GM19328 (cell line): ENCODE results near the gene GPN3.
"Not testable (repeated sequence)": the region's sequence is repeated elsewhere in the genome, so short reads cannot be mapped to it uniquely, and the experiment has no call there.

Experiments
- ATAC-seq: cut with Tn5 transposase; IDR thresholded peaks from one replicate; pipeline ENCODE4 v1.9.1; 2021; ENCODE audit warnings: mild to moderate bottlenecking, moderate library complexity; ENCODE audit not compliant: unreplicated experiment

GPN3 gene

GRCh38 chr12:110468214-110469048 is at the start of gene GPN3, which contains the start of gene FAM216A:
TSS of gene GPN3 (minus strand) at chr12:110468257. CDS start at chr12:110468203, 54 bp downstream.
TSS of gene FAM216A (plus strand) at chr12:110468845. CDS start at chr12:110468876, 31 bp downstream.
- ATAC-seq, result peak; percentile 70

- no peak for ATAC-seq
Measured at GRCh38 chr12:110516995-110517394, 48.9 kb upstream of the GPN3 start.

GRCh38 chr12:110514363-110514762 is 46.3 kb upstream of the GPN3 start:
- no peak for ATAC-seq

GRCh38 chr12:110513842-110514241 is 45.8 kb upstream of the GPN3 start:
- no peak for ATAC-seq

- ATAC-seq, result no peak
Measured at GRCh38 chr12:110508071-110508586, 40.1 kb upstream of the GPN3 start.

- ATAC-seq, result no peak
Measured at GRCh38 chr12:110505332-110505731, 37.3 kb upstream of the GPN3 start.

- ATAC-seq, result no peak
Measured at GRCh38 chr12:110503432-110503831, 35.4 kb upstream of the GPN3 start.

GRCh38 chr12:110501752-110502738 is 34.0 kb upstream of the GPN3 start, which contains the start of the genes RAD9B and VPS29:
TSS of gene RAD9B (plus strand) at chr12:110502331. CDS start at chr12:110502338, 7 bp downstream.
TSS of gene VPS29 (minus strand) at chr12:110502111. CDS start at chr12:110502051, 60 bp downstream.
- peak; percentile 95 for ATAC-seq

GRCh38 chr12:110501399-110501751 is 33.3 kb upstream of the GPN3 start:
- ATAC-seq, result no peak

GRCh38 chr12:110498984-110499706 is 31.1 kb upstream of the GPN3 start:
- ATAC-seq, result no peak

- ATAC-seq, result no peak
Measured at GRCh38 chr12:110475426-110475825, 7.4 kb upstream of the GPN3 start.

GRCh38 chr12:110467847-110468213 is 227 bp downstream of the GPN3 start:
- no peak for ATAC-seq

GRCh38 chr12:110466791-110467190 is 1.3 kb downstream of the GPN3 start:
- ATAC-seq, result no peak

GRCh38 chr12:110465765-110466164 is 2.3 kb downstream of the GPN3 start:
- ATAC-seq, result not testable (repeated sequence)

- no peak for ATAC-seq
Measured at GRCh38 chr12:110465024-110465423, 3.0 kb downstream of the GPN3 start.

- ATAC-seq, result not testable (repeated sequence)
Measured at GRCh38 chr12:110461189-110461588, 6.9 kb downstream of the GPN3 start.

- ATAC-seq, result no peak
Measured at GRCh38 chr12:110458756-110459155, 9.3 kb downstream of the GPN3 start.

- no peak for ATAC-seq
Measured at GRCh38 chr12:110453569-110454296, 14.3 kb downstream of the GPN3 start.

GRCh38 chr12:110451263-110451662 is 16.8 kb downstream of the GPN3 start:
- no peak for ATAC-seq
